IPS-15b (cell line): ENCODE results near the gene MYO10.
"Not testable (repeated sequence)": the region's sequence is repeated elsewhere in the genome, so short reads cannot be mapped to it uniquely, and the experiment has no call there.

Experiments
- H3K27me3 ChIP-seq: one replicate; pipeline ENCODE4 v1.6.1; 2013; ENCODE audit warnings: low read length; ENCODE audit not compliant: control insufficient read depth, insufficient read depth
- H3K36me3 ChIP-seq: one replicate; pipeline ENCODE4 v1.6.1; 2013; ENCODE audit warnings: low read length; ENCODE audit not compliant: control insufficient read depth, insufficient read depth
- H3K4me1 ChIP-seq: one replicate; pipeline ENCODE4 v1.6.1; 2013; ENCODE audit warnings: mild to moderate bottlenecking, low read length; ENCODE audit not compliant: control insufficient read depth, insufficient read depth
- H3K4me3 ChIP-seq: one replicate; pipeline ENCODE4 v1.5.1; 2013; ENCODE audit warnings: low read depth, low read length
- H3K9ac ChIP-seq: one replicate; pipeline ENCODE4 v1.6.1; 2013; ENCODE audit warnings: low read depth, mild to moderate bottlenecking, low read length
- H3K9me3 ChIP-seq: one replicate; pipeline ENCODE4 v1.6.1; 2013; ENCODE audit warnings: mild to moderate bottlenecking, low read length; ENCODE audit not compliant: control insufficient read depth, insufficient read depth

Gene MYO10

DNA sequence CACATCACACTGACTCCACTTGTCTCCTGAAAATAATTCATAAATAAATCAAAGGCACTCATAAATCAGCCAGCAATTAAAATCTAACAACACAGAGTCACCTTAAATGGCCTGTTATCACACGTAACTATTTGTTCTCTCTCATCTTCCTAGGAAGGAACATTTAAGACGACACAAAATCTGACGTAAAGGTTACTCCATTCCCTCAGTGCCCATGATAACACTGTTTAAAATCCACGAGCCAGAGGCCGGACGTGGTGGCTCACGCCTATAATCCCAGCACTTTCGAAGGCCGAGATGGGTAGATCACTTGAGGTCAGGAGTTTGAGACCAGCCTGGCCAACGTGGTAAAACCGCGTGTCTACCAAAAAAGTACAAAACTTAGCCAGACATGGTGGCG is 56.4 kb downstream of the MYO10 start:
- H3K4me1 ChIP-seq, result no peaks in the 10 kb centered on the region
- no peaks in the 10 kb centered on the region for H3K36me3 ChIP-seq
- no peak overlapping the region for H3K9ac ChIP-seq

DNA sequence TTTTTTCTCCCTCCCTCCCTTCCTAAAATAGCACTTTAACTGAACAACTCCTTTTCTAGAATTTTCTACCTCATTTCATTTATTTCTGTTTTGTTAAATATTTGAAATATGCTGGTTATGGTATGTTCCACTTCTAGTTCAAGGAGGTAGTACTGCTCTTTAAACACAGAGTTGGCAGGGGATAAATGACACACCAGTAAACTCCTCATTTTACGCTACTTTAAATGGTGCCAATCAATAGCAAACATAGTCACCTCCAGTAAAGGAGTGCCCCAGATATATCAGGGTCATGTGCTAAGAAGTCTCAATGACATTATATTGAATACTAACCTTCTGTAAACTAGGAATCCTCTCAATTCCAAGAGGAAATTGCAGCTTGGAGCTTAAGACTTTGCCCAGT is 56.9 kb downstream of the MYO10 start:
- H3K27me3 ChIP-seq, result no peaks in the 10 kb centered on the region
- H3K36me3 ChIP-seq, result no peaks in the 10 kb centered on the region
- H3K4me3 ChIP-seq, result no peak overlapping the region
- H3K9ac ChIP-seq, result no peak overlapping the region
- no peaks in the 10 kb centered on the region for H3K9me3 ChIP-seq
- H3K4me1 ChIP-seq, result no peaks in the 10 kb centered on the region

More for the DNA sequence above, 56.4 kb downstream of the MYO10 start:
- no peaks in the 10 kb centered on the region for H3K9me3 ChIP-seq
- H3K4me3 ChIP-seq, result no peak overlapping the region
- H3K27me3 ChIP-seq, result no peaks in the 10 kb centered on the region

DNA sequence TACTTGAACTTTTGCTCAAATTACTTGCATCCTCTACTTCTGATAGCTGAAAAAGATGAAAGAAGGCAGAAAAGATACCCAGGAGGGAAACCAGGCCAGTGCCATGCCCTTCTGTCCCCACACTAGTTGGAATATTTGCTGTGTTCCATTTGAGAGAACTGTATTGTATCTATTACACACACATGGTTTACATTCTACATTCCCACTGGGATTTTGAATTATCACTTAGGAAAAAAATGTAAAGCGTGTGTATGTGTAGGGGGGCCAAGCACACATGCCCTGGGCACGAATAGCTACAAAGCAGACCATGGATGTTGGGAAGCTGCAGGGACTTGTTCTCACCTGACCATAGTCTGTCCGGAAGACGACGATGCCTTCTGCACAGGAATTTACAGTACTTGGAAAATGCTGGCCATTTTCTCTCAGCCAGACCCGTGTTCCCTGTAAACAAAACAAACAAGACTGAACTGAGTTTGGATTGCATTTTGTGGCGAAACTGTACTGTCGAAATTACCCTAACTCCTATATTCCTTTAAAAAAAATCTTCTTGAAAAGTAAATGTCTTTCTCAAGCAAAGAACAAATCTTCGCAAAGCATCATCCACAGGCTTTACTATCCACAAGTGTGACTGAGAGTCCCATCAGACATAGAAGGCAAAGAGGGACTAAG is 58.7 kb downstream of the MYO10 start:
- Histone ChIP-seq H3K4me1 (no peaks in the 10 kb centered on the region), H3K4me3 (no peak overlapping the region), H3K9me3 (peaks cover 4% of the 10 kb centered on the region), H3K27me3 (no peaks in the 10 kb centered on the region), H3K9ac (no peak overlapping the region), H3K36me3 (peaks cover 9% of the 10 kb centered on the region)

DNA sequence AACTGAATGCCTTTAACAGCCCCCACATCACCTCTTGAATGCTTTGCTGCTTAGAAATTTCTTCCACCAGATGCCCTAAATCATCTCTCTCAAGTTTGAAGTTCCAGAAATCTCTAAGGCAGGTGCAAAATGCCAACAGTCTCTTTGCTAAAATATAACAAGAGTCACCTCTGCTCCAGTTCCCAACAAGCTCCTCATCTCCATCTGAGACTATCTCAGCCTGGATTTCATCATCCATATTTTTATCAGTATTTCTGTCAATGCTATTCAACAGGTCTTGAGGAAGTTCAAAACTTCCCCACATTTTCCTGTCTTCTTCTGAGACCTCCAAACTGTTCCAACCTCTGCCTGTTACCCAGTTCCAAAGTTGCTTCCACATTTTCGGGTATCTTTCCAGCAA is 61.7 kb downstream of the MYO10 start:
- H3K27me3 ChIP-seq, H3K4me1 ChIP-seq: not testable (repeated sequence)

DNA sequence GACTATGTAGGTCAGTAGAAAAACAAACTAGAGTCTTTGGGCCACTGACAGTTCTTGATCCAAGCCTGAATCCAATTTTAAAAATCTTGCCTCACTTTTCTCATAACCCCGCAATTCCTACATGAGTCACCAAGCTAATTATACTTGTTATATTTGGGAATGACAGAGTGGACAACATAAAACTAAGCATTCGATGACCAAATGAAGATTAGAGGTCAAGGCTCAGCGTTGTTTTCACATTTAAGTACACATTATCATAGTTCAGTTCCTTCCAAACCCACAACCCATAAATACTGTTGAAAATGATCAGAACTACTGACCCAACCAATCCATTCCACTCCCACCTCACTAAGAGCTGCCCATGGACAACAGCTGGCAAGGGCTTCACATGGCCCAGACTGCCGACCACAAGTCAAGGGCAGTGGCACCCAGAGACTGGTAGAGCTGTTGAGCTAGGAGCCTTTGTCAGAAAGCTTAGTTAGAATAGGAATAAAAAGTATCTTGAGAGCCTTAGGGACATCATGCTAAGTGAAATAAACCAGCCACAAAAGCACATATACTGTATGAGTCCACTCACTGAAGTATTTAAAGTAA is 64.2 kb downstream of the MYO10 start:
- Histone ChIP-seq H3K9ac (no peak overlapping the region), H3K4me3 (no peak overlapping the region), H3K9me3 (peaks cover 4% of the 10 kb centered on the region), H3K36me3 (peaks cover 9% of the 10 kb centered on the region), H3K4me1 (peaks cover 13% of the 10 kb centered on the region), H3K27me3 (no peaks in the 10 kb centered on the region)

More for the DNA sequence above, 61.7 kb downstream of the MYO10 start:
- H3K9ac ChIP-seq, H3K4me3 ChIP-seq, H3K36me3 ChIP-seq, H3K9me3 ChIP-seq: not testable (repeated sequence)

DNA sequence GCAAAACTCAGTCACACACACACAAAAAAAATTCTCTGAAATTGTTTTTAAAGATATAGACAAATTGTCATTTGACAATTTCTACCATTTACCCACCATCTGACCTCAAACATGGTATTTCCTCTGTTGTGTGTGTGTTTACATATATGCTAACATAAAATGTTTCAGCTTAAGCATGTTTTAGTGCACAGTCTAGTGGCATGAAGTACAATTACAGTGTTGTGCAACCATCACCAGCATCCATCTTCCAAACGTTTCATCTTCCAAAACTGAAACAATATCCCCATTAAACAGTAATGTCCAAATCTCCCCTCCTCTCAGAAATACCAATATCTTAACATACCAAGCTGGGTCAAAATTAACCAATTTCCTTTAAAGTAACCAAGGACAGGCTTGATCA is 65.2 kb downstream of the MYO10 start:
- peaks cover 9% of the 10 kb centered on the region for H3K36me3 ChIP-seq
- H3K4me1 ChIP-seq, result peaks cover 20% of the 10 kb centered on the region
- peaks cover 4% of the 10 kb centered on the region for H3K9me3 ChIP-seq
- H3K4me3 ChIP-seq, result no peak overlapping the region
- no peaks in the 10 kb centered on the region for H3K27me3 ChIP-seq
- H3K9ac ChIP-seq, result no peak overlapping the region

DNA sequence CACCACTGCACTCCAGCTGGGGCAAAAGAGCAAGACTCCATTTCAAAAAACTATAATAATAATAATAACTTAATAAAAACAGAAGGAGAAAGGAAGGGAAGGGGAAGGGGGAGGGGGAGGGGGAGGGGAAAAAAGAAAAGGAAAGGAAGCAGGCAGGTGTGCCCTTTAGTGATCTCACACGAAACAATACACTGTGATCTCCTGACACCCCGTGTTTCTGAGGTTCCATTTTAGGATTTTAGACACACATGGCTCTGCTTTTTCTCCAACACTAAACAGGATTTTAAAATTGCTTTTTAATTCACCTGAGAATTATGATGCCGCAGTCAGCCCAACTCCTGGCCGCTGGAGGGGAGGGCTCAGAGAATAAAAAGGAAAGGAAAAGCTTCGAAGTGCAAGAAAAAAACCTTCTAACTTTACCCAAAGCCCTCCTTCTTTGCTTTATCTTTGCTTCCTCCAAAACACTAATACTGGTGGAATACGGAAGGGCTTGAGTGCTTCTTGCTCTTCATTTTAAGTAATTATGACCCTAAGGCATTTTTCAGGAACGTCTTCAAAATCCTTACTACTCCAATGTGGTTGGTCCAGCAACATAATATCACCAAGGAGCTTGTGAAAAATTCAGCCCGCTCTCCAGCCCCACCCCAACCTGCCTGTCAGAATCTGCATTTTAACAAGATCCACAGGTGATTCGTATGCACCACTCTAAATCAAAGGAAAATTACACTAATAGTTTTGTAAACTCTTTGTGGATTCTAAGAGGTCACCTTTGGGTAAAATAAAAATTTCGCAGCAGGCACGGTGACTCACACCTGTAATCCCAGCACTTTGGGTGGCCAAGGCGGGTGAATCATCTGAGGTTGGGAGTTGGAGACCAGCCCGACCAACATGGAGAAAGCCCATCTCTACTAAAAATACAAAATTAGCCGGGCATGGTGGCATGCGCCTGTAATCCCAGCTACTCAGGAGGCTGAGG is 66.0 kb downstream of the MYO10 start:
- peaks cover 22% of the 10 kb centered on the region for H3K4me1 ChIP-seq
- peaks cover 4% of the 10 kb centered on the region for H3K9me3 ChIP-seq

DNA sequence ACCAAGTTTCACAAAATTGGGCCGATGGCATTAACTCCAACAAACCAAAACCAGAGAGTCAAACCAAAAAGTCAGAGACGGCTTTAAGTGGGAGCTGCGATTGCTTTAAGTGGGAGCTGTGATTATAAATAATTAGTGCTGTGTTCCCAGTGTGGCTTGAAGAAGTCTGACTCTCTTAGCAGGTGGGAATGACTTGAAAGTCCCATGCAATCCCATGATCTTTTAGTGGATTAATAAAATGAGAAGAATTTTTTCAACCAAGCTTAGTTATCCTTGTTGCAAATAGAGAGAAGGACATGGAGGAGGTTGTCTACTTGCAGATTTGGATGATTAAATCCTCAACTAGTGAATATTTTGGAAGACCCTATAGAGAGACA is 68.5 kb downstream of the MYO10 start:
- Histone ChIP-seq H3K9me3 (no peaks in the 10 kb centered on the region), H3K9ac (no peak overlapping the region), H3K36me3 (peaks cover under 1% of the 10 kb centered on the region), H3K27me3 (no peaks in the 10 kb centered on the region), H3K4me1 (peaks cover 36% of the 10 kb centered on the region), H3K4me3 (no peak overlapping the region)

More for the DNA sequence above, 66.0 kb downstream of the MYO10 start:
- Histone ChIP-seq H3K36me3 (peaks cover 9% of the 10 kb centered on the region), H3K4me3 (no peak overlapping the region), H3K9ac (no peak overlapping the region), H3K27me3 (no peaks in the 10 kb centered on the region)

DNA sequence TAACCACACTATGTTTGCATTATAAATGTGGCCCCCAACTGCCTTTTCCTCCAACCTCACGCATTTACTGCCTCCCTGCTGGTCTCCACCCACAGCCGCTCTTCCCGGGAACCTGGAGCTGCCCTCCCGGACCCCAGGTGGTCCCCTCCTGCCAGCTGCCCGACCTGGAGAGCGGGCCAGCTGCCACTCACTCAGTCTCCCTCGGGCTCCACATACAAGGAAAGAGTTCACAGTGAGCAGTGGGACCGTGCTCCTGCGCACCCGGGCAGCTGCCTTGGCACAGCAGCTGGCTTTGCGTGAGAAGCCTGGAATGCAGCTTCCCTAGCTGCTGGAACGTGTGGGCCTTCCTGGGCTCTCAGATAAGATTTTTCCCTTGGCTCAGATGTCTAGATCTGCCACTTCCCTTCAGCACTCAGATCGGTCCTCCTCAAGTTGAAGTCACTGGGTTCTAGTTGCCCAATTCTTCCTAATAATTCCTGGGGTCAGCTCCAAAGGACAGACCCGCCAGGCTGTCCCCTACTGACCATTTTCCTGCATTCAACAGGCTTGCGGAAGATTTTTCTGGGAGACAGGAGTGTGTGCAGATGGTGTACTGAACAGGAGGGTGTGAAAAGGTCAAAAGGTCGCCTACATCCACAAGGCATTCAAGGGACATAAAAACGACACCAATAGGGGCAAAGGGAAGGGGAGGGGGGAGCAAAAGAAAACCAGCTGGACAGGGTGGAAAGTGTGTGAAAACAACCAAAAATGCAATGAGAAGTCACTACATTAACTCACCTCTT is 69.1 kb downstream of the MYO10 start:
- Histone ChIP-seq H3K9me3 (no peaks in the 10 kb centered on the region), H3K4me3 (peak overlapping the region; percentile 3), H3K9ac (no peak overlapping the region), H3K4me1 (peaks cover 36% of the 10 kb centered on the region), H3K27me3 (no peaks in the 10 kb centered on the region), H3K36me3 (no peaks in the 10 kb centered on the region)

DNA sequence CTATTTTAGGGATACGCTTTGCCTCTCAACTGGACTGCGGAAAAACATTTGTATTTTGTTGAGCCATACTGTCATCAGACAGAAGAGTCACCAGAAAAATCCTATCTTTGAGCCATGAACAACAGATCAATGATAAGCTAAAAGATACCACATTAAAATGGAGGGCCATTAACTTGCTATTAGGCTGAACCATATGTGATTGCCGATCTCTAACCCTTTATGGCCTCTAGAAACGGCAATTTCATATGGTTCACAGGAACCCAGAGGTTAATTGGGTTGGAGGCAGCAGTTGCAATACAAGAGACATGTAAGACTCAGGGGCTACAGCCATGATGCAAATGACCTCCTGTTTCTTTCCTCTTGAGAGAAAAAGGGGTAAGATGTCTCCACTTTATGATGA is 69.8 kb downstream of the MYO10 start:
- Histone ChIP-seq H3K9ac (no peak overlapping the region), H3K36me3 (no peaks in the 10 kb centered on the region), H3K9me3 (no peaks in the 10 kb centered on the region), H3K4me3 (no peak overlapping the region), H3K27me3 (no peaks in the 10 kb centered on the region), H3K4me1 (peaks cover 36% of the 10 kb centered on the region)

DNA sequence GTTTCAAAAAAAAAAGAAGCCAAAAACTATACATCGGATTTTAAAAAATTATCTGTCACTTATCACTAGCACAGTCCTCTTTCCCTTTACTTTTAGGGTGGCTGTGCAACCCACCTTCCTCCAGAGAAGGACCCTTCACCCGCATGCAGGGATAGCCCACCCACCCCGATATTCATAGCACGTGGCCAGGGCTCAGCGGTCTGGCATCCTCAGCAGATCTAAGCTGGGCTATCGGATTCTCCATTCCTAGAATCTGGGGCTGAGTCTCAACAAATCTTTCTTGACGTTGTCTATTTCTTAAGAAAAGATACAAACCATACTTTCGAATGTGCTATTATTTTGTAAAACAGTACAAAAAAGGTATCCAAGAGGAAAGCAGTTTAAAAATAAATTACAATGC is 70.9 kb downstream of the MYO10 start:
- peaks cover 42% of the 10 kb centered on the region for H3K4me1 ChIP-seq

More for the DNA sequence above, 70.9 kb downstream of the MYO10 start:
- no peak overlapping the region for H3K9ac ChIP-seq
- no peaks in the 10 kb centered on the region for H3K27me3 ChIP-seq
- H3K36me3 ChIP-seq, result no peaks in the 10 kb centered on the region
- no peaks in the 10 kb centered on the region for H3K9me3 ChIP-seq
- H3K4me3 ChIP-seq, result no peak overlapping the region
